GM19438 (cell line): ENCODE results near the gene TMEM259.

Experiments
- ATAC-seq: cut with Tn5 transposase; IDR thresholded peaks from one replicate; pipeline ENCODE4 v1.9.1; 2021; ENCODE audit warnings: low read depth; ENCODE audit not compliant: unreplicated experiment

TMEM259 gene

DNA sequence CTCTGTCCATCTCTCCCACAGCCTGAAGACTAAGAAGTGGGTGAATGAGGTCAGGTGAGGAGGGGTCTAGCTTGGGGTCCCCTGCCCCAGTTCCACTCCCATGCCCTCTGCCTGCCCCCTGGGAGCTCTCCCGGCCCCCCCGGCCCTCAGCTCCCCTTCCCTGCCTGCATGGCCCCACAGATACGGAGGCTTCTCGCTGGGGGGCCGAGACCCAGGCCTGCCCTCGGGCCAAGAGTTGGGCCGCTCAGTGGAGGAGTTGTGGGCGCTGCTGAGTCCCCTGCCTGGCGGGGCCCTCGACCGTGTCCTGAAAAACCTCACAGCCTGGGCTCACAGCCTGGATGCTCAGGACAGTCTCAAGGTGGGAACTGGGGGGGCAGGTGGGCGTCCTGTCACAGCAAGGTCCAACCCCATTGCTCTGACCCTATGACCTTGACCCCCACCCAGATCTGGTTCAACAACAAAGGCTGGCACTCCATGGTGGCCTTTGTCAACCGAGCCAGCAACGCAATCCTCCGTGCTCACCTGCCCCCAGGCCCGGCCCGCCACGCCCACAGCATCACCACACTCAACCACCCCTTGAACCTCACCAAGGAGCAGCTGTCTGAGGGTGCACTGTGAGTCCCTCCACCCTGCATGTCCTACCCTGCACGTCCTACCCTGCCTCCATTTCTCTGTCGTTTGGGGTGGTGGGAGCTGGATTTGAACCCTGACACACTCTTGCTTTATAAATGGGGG lies 35.1 kb upstream of the TMEM259 start:
- no peak for ATAC-seq

DNA sequence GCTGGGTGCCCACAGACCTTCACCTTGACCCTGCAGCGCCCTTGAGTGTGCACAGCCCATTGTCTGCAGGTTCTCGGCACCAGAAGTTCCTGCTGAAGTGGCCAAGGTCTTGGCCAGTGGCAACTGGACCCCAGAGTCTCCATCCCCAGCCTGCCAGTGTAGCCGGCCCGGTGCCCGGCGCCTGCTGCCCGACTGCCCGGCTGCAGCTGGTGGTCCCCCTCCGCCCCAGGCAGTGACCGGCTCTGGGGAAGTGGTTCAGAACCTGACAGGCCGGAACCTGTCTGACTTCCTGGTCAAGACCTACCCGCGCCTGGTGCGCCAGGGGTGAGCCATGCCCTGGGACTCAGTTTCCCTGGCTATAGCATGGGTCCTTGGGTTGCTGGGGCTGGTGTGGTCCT lies 34.1 kb upstream of the TMEM259 start:
- no peak for ATAC-seq

DNA sequence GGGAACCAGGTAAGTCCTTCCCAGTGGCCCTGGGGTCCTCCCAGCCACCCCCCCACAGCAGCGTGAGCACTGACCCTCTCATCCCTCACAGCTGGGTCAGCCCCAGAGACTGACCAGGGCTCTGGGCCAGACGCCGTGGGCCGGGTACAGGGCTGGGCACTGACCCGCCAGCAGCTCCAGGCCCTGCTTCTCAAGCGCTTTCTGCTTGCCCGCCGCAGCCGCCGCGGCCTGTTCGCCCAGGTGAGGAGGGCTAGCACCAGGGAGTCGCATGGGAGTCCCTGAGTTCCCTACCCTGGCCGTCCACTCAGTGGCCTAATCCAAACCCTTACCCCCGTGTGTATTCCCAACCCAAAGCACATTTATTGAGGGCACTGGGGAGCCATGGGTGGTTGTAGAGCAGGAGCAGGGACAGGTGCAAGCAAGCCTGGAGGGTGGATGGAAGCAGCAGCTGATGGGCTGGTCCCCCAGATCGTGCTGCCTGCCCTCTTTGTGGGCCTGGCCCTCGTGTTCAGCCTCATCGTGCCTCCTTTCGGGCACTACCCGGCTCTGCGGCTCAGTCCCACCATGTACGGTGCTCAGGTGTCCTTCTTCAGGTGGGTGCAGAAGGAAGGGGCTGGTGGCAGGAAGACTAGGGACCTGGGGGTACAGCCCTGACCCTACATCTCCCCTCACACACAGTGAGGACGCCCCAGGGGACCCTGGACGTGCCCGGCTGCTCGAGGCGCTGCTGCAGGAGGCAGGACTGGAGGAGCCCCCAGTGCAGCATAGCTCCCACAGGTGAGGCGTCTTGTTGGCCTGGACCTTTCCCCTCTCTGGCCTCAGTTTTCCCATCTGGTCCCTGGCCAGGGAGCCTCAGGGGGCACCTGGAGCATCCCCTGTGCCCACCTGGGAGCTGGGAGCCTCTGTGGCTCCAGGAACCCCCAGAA lies 33.4 kb upstream of the TMEM259 start:
- no peak for ATAC-seq

DNA sequence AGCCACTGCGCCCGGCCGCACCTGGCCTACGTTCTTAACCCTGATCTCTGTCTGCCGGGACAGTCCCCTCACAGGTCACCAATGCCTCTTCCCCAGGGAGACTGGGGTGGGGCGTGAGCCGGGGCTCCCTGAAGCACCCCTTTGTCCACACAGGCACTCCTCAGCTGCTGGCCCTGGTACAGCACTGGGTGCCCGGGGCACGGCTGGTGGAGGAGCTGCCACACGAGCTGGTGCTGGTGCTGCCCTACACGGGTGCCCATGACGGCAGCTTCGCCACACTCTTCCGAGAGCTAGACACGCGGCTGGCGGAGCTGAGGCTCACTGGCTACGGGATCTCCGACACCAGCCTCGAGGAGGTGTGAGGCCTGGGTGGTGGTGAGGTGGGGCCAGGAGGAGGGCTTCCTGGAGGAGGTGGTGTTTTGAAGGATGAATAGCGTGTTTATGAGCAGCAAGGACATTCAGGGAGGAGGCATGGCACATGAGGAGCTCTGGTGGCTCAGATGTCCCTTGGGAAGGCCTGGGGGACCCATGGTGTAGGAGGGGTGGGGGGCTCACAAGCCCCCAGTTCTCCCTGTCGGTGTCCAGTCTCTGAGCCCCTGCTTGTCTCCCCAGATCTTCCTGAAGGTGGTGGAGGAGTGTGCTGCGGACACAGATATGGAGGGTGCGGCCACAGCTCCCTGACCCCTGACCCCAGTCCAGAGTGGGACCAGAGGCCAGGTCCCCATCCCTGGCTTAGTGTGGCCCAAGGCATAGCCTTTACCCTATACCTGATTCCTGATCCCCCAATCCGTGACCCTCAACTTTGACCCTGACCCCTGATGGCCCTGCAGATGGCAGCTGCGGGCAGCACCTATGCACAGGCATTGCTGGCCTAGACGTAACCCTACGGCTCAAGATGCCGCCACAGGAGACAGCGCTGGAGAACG lies 32.5 kb upstream of the TMEM259 start:
- no peak for ATAC-seq

DNA sequence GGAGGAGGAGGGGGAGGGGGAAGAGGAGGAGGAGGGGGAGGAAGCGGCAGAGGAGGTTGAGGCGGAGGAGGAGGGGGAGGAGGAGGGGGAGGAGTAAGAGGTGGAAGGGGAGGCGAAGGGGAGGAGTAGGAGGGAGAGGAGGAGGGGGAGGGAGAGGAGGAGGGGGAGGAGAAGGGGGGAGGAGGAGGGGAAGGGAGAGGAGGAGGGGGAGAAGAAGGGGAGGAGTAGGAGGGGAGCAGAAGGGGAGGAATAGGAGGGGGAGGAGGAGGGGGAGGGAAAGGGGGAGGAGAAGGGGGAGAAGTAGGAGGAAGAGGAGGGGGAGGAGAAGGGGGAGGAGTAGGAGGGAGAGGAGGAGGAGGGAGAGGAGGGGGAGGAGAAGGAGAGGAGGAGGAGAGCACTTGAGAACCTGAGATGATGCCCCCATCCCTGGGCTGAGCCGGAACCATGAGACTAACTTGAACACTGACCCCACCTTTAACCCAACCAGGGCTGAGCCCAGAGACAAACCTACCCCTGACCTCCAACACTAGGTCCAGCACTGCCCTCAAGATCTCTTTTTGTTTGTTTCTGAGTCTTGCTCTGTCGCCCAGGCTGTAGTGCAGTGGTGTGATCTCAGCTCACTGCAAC lies 31.5 kb upstream of the TMEM259 start:
- no peak for ATAC-seq

DNA sequence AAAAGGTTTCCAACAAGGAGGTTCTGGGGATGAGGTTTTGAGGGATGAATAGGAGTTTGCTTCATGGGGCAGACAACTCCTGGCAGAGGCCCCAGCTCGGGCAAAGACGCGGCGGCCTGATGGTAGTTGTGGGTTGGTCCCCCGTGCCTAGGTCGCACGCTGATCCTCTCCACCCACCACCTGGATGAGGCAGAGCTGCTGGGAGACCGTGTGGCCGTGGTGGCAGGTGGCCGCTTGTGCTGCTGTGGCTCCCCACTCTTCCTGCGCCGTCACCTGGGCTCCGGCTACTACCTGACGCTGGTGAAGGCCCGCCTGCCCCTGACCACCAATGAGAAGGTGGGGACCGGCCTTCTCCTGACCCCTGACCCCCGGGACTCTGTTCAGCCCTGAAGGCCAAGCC lies 30.9 kb upstream of the TMEM259 start:
- no peak for ATAC-seq

DNA sequence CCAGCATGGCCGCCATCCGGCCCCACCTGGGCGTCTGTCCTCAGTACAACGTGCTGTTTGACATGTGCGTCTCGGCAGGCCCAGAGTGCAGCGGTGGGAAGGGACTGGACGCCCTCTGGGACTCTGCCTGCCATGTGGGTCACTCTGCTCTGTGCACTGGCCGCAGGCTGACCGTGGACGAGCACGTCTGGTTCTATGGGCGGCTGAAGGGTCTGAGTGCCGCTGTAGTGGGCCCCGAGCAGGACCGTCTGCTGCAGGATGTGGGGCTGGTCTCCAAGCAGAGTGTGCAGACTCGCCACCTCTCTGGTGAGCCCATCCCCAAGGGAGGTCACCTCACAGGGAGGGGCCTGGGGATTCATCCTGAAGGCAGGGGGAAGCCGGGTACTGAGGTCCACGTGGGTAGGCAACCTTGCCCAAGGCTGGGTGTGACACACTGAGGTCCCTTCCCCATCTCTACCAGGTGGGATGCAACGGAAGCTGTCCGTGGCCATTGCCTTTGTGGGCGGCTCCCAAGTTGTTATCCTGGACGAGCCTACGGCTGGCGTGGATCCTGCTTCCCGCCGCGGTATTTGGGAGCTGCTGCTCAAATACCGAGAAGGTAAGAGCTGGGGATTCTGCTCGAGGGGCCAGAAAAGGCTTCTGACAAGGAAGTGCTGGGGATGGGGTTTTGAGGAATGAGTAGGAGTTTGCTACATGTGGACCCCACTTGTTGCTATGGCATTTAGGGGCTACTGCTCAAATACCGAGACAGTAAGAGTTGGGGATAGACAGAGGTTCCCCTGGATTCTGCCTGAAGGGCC lies 30.3 kb upstream of the TMEM259 start:
- no peak for ATAC-seq

DNA sequence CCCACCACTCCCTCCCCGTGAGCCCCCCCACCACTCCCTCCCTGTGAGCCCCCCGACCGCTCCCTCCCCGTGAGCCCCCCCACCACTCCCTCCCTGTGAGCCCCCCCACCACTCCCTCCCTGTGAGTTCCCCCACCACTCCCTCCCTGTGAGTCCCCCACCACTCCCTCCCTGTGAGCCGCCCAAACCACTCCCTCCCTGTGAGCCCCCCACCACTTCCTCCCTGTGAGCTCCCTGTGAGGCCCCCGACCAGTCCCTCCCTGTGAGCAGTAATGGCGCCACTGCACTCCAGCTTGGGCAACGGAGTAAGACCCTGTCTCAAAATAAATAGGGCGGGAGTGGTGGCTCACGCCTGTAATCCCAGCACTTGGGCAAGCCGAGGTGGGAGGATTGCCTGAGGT lies 28.9 kb upstream of the TMEM259 start:
- no peak for ATAC-seq

DNA sequence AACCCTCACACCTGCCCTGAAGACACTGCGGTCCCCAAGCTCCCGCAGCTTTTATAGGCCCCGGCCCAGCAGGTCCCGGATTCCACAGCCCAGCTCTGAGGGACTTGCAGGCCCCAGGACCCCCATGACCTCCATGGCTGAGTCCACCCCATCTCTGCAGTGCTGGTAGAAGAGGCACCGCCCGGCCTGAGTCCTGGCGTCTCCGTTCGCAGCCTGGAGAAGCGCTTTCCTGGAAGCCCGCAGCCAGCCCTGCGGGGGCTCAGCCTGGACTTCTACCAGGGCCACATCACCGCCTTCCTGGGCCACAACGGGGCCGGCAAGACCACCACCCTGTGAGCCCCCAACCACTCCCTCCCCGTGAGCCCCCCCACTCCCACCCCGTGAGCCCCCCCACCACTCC lies 28.2 kb upstream of the TMEM259 start:
- ATAC-seq: no peak

DNA sequence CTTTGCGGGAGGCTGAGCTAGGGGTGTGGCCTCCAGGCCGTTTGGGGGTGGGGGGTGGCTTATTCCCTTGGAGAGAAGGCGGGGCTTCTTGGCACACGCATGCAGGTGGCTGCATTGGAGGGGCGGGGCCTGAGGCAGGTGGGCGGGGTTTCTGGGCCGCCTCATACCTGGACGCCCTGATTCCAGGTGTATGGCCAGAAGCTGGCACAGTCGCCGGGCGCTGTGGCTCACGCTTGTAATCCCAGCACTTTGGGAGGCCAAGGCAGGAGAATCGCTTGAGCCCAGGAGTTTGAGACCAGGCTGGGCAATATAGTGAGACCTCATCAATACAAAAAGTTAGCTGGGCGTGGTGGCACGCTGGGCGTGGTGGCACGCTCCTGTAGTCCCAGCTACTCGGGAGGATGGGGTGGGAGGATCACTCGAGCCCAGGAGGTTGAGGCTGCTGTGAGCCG lies 26.8 kb upstream of the TMEM259 start:
- ATAC-seq: no peak

DNA sequence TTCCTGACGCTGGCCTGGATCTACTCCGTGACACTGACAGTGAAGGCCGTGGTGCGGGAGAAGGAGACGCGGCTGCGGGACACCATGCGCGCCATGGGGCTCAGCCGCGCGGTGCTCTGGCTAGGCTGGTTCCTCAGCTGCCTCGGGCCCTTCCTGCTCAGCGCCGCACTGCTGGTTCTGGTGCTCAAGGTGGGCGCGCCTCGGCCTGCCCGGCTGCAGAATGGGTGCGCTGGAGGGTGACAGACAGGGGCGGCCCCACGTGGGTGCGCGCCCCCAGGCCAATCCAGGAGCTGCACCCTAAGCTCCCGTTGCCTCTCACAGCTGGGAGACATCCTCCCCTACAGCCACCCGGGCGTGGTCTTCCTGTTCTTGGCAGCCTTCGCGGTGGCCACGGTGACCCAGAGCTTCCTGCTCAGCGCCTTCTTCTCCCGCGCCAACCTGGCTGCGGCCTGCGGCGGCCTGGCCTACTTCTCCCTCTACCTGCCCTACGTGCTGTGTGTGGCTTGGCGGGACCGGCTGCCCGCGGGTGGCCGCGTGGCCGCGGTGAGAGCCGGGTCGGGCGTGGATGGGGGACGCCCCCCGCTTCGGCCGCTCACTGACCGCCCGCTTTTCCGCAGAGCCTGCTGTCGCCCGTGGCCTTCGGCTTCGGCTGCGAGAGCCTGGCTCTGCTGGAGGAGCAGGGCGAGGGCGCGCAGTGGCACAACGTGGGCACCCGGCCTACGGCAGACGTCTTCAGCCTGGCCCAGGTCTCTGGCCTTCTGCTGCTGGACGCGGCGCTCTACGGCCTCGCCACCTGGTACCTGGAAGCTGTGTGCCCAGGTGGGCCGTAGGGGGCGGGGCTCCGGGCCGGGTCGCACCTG lies 26.1 kb upstream of the TMEM259 start:
- ATAC-seq: no peak

DNA sequence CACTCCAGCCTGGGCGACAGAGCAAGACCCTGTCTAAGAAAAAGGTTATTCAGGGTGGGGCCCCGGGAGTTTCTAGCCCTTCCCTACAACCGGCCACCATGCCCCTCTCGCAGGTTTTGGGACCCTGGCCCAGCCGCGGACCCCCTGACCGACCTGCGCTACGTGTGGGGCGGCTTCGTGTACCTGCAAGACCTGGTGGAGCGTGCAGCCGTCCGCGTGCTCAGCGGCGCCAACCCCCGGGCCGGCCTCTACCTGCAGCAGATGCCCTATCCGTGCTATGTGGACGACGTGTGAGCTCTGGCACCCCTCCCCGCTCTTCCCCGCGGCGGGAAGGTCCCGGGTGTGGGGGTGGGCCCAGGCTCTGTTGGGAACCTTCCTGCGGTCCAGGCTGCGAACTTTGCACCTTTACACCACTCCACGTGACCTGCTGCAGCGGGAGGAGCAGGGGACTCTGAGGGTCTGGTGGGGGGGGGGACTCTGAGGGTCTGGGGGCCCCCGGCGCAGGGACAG lies 25.2 kb upstream of the TMEM259 start:
- no peak for ATAC-seq

DNA sequence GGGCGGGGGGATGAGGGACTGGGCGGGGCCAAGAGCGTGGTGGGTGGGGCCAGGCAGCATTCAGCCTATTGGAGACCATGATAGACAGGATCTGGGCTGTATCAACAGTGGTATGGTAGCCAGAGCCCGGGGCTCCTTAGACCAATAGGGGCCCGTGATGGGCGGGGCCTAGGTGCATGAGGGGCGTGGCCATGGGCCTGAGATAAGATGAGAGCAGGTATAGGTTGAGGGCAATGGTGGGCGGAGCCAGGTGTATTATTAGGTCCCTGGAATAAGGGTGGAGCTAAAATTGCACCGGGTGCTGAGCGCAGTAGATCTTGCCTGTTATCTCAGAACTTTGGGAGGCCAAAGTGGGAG lies 24.3 kb upstream of the TMEM259 start:
- ATAC-seq: no peak

DNA sequence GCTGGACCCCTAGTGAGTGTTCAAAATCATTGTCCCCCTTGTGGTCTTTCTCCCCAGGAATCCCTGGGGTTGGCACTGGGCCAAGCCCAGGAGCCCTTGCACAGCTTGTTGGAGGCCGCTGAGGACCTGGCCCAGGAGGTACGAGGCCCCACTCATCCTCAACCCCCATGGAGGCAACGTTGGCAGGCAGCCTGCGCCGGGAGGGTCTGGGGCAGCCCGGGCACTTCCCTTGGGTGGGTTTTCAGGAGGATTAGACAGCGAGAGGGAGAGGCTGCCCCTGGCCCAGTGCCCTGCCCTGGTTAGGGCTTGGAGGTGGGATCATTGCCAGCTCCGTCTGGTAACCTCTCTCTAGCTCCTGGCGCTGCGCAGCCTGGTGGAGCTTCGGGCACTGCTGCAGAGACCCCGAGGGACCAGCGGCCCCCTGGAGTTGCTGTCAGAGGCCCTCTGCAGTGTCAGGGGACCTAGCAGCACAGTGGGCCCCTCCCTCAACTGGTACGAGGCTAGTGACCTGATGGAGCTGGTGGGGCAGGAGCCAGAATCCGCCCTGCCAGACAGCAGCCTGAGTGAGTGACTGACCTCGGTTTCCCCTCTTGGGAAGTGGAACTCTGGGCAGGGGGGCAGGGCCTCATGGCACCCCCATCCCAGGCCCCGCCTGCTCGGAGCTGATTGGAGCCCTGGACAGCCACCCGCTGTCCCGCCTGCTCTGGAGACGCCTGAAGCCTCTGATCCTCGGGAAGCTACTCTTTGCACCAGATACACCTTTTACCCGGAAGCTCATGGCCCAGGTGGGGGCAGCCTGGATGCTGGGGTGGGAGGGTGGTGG lies 22.0 kb upstream of the TMEM259 start:
- no peak for ATAC-seq

DNA sequence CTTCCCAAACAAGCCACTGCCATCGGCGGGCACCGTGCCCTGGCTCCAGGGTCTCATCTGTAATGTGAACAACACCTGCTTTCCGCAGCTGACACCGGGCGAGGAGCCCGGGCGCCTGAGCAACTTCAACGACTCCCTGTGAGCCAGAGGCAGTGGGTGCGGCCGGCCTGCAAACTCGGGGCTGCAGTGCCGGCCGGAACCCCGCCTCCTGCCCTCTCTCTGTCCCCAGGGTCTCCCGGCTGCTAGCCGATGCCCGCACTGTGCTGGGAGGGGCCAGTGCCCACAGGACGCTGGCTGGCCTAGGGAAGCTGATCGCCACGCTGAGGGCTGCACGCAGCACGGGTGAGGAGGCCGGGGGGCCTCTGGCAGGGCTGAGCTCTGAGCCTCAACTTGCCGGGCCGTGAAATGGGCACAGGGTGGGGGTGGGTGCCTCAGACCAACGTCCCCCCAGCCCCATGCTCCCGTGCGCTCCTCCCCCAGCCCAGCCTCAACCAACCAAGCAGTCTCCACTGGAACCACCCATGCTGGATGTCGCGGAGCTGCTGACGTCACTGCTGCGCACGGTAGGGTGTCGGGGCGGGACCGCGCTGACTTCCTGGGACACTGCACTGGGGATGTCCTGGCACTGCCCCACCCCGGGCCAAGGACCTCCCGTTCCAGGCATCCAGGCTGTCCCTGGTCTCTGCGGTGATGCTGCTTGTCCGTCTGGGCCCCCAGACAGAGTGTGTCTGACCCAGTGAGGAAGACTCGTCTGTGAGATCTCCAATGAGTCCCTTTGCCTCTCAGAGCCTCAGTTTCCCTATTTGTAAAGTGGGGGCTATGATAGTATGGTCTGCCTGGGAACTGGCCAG lies 21.1 kb upstream of the TMEM259 start:
- no peak for ATAC-seq

DNA sequence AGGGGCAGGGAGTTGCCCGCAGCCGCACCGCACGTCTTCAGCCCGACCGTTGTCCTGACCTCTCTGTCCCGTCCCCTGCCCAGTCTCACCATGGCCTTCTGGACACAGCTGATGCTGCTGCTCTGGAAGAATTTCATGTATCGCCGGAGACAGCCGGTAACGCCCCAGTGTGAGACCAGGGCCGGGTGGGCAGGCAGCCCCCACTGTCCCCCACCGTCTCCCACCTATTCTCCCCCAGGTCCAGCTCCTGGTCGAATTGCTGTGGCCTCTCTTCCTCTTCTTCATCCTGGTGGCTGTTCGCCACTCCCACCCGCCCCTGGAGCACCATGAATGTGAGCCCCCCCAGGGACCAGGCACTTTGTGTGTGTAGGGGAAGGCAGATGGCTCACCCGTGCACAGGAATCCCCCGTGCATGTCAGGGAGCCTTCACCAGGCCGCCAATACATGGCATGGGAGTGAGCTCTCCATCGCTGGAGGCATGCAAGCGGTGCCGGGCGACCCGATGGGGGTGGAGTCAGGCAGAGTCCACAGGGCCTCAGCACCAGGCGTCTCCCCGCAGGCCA lies 20.4 kb upstream of the TMEM259 start:
- ATAC-seq: no peak
